Activated T-cell treated with anti-CD3 and anti-CD28 coated beads, Interleukin-2, amount 50 U/mL, for 72 hours (primary cell): ENCODE measurements around the gene CXCL3. TPM values are rescaled to one million over a fixed set of nuclear protein-coding genes. Genes with fewer than 3 reads are reported as not detected.

Source experiments
- ATAC-seq, 2 donors: fragments of 150-1000 bp; cut with Tn5 transposase; replicated peaks in 1 of 2; 2 replicates each; pipeline ENCODE4 v1.10.0; 2021; ENCODE audit warnings: moderate library complexity in 2 of 2, mild to moderate bottlenecking in 1 of 2
- DNase-seq, 2 donors: peaks; one replicate each; pipeline ENCODE4 v3.0.0; 2021 to 2022; ENCODE audit warnings: mixed read lengths in 1 of 2
- H3K27ac Mint-ChIP-seq: one replicate; pipeline ENCODE4 v1.8.0; 2022; ENCODE audit warnings: mild to moderate bottlenecking, moderate library complexity, mixed read lengths
- H3K27me3 Mint-ChIP-seq: one replicate; pipeline ENCODE4 v1.8.0; 2022; ENCODE audit warnings: low read depth, mixed read lengths
- H3K36me3 Mint-ChIP-seq, 2 donors: one replicate each; pipeline ENCODE4 v1.8.0; 2022; ENCODE audit warnings: mixed read lengths in 2 of 2, mild to moderate bottlenecking in 1 of 2; ENCODE audit not compliant: insufficient read depth in 2 of 2
- H3K4me1 Mint-ChIP-seq: one replicate; pipeline ENCODE4 v1.8.0; 2022; ENCODE audit warnings: low read depth, mixed read lengths
- H3K4me3 Mint-ChIP-seq, 2 donors: one replicate each; pipeline ENCODE4 v1.8.0; 2022; ENCODE audit warnings: mild to moderate bottlenecking in 2 of 2, mixed read lengths in 2 of 2, moderate library complexity in 2 of 2
- H3K9me3 Mint-ChIP-seq, 2 donors: one replicate each; pipeline ENCODE4 v1.8.0; 2022; ENCODE audit warnings: mixed read lengths in 2 of 2
- total RNA-seq, 2 donors: library from RNA; stranded (reverse); gene quantifications; one replicate each; pipeline ENCODE4 v1.2.3, GENCODE V29; 2022

Gene CXCL3
- total RNA-seq, 2 donors from 2014 or later, result not detected

- DNase-seq, result no peak
- no peak for ATAC-seq
- Mint-ChIP-seq H3K27me3 (no peaks in the 10 kb centered on the region), H3K4me1 (no peaks in the 10 kb centered on the region), H3K9me3 (no peaks in the 10 kb centered on the region), H3K36me3 (no peaks in the 10 kb centered on the region), H3K4me3 (no peak overlapping the region), H3K27ac (no peak overlapping the region)
Observed at GRCh38 chr4:73992050-73992449, 46.4 kb downstream of the CXCL3 start.

GRCh38 chr4:73991742-73992000, 46.8 kb downstream of the CXCL3 start:
- ATAC-seq (no peak), DNase-seq (no peak)
- H3K4me3 Mint-ChIP-seq, result no peak overlapping the region
- no peaks in the 10 kb centered on the region for H3K27me3 Mint-ChIP-seq
- no peaks in the 10 kb centered on the region for H3K4me1 Mint-ChIP-seq
- H3K27ac Mint-ChIP-seq, result no peak overlapping the region
- no peaks in the 10 kb centered on the region for H3K9me3 Mint-ChIP-seq
- H3K36me3 Mint-ChIP-seq, result no peaks in the 10 kb centered on the region

GRCh38 chr4:73990988-73991741, 47.3 kb downstream of the CXCL3 start:
- no peak overlapping the region for H3K27ac Mint-ChIP-seq
- DNase-seq, result no peak
- H3K9me3 Mint-ChIP-seq, result no peaks in the 10 kb centered on the region
- ATAC-seq, result no peak
- no peak overlapping the region for H3K4me3 Mint-ChIP-seq
- no peaks in the 10 kb centered on the region for H3K4me1 Mint-ChIP-seq
- no peaks in the 10 kb centered on the region for H3K36me3 Mint-ChIP-seq
- H3K27me3 Mint-ChIP-seq, result no peaks in the 10 kb centered on the region

- Mint-ChIP-seq H3K9me3 (no peaks in the 10 kb centered on the region), H3K4me1 (no peaks in the 10 kb centered on the region), H3K4me3 (no peak overlapping the region), H3K27ac (no peak overlapping the region), H3K36me3 (no peaks in the 10 kb centered on the region), H3K27me3 (no peaks in the 10 kb centered on the region)
- DNase-seq, result no peak
- ATAC-seq, result no peak
Observed at GRCh38 chr4:73989928-73990327, 48.6 kb downstream of the CXCL3 start.

GRCh38 chr4:73989031-73989430, 49.5 kb downstream of the CXCL3 start:
- Mint-ChIP-seq H3K4me1 (no peaks in the 10 kb centered on the region), H3K36me3 (no peaks in the 10 kb centered on the region), H3K27ac (no peak overlapping the region), H3K9me3 (no peaks in the 10 kb centered on the region), H3K4me3 (no peak overlapping the region), H3K27me3 (no peaks in the 10 kb centered on the region)
- no peak for DNase-seq
- ATAC-seq, result no peak

GRCh38 chr4:73988061-73988460, 50.4 kb downstream of the CXCL3 start, which contains the start of gene PPBP:
PPBP (minus strand) TSS chr4:73988190; CDS start chr4:73988103, 87 bp downstream.
- H3K4me1 Mint-ChIP-seq, result no peaks in the 10 kb centered on the region
- no peaks in the 10 kb centered on the region for H3K27me3 Mint-ChIP-seq
- DNase-seq, result no peak

More at GRCh38 chr4:73988061-73988460, 50.4 kb downstream of the CXCL3 start, which contains the start of gene PPBP:
- ATAC-seq, result no peak
- no peak within 1 kb of the TSS for H3K4me3 Mint-ChIP-seq
- H3K9me3 Mint-ChIP-seq, result no peaks in the 10 kb centered on the region
- H3K27ac Mint-ChIP-seq, result no peak within 1 kb of the TSS
- no peaks in the 10 kb centered on the region for H3K36me3 Mint-ChIP-seq

Other genes starting within 250 kb of the CXCL3 start
- not detected for gene CXCL6, start 202.0 kb downstream of the CXCL3 start, total RNA-seq
- not detected for gene PF4V1, start 185.4 kb downstream of the CXCL3 start, total RNA-seq
- gene CXCL1, start 169.3 kb downstream of the CXCL3 start, total RNA-seq, result not detected
- not detected for gene PF4, start 56.7 kb downstream of the CXCL3 start, total RNA-seq
- gene PPBP, start 50.5 kb downstream of the CXCL3 start, total RNA-seq, result not detected
- gene CXCL5, start 40.0 kb downstream of the CXCL3 start, total RNA-seq, result not detected
- not detected for gene CXCL2, start 60.5 kb upstream of the CXCL3 start, total RNA-seq
- gene MTHFD2L, start 119.4 kb upstream of the CXCL3 start, total RNA-seq, result 1 to 10 TPM; 7.6 to 9.7 TPM